H1 (cell line): ENCODE results near the gene ANK2. TPM values are rescaled to one million over a fixed set of nuclear protein-coding genes. Genes with fewer than 3 reads are reported as not detected.

ENCODE experiments used
- CTCF ChIA-PET: fragments of 300-600 bp; sonication (Branson Sonifier 250); formaldehyde crosslinking; loops from one replicate; lab custom pipeline; 2021; ENCODE audit not compliant: partially characterized antibody; lab: Charles Lee
- POLR2A ChIA-PET: fragments of 300-600 bp; sonication (Branson Sonifier 250); formaldehyde crosslinking; loops from one replicate; lab custom pipeline; 2021; ENCODE audit warnings: inconsistent platforms; ENCODE audit not compliant: partially characterized antibody; lab: Charles Lee
- DNase-seq, 2 experiments: peaks; one replicate each; pipeline versions ENCODE4 v3.0.0 to v3.0.0-alpha.2; 2010 to 2022; ENCODE audit warnings: low spot score in 2 of 2, low read depth in 1 of 2, mixed read lengths in 1 of 2
- FAIRE-seq: peaks from 2 replicates; lab custom pipeline; 2011; peaks lifted over from hg19 to GRCh38; lab: Jason Lieb, UNC
- H2AFZ ChIP-seq: 2 replicates; pipeline ENCODE4 v1.8.1; 2012; ENCODE audit warnings: low read length, inconsistent platforms
- H2AK5ac ChIP-seq: 2 replicates; pipeline ENCODE4 v1.6.1; 2013; ENCODE audit warnings: low read depth, low read length
- H2BK120ac ChIP-seq: replicated peaks from 2 replicates; pipeline ENCODE3; 2013; ENCODE audit warnings: low read depth, low read length, inconsistent platforms
- H2BK12ac ChIP-seq: 2 replicates; pipeline ENCODE4 v1.6.1; 2013; ENCODE audit warnings: low read depth, low read length
- H2BK15ac ChIP-seq: 2 replicates; pipeline ENCODE4 v1.6.1; 2013; ENCODE audit warnings: low read length
- H2BK20ac ChIP-seq: 2 replicates; pipeline ENCODE4 v1.6.1; 2013; ENCODE audit warnings: low read length
- H2BK5ac ChIP-seq: 2 replicates; pipeline ENCODE4 v1.6.1; 2013; ENCODE audit warnings: low read depth, low read length
- H3K14ac ChIP-seq: 2 replicates; pipeline ENCODE4 v1.6.1; 2013; ENCODE audit warnings: inconsistent platforms; ENCODE audit not compliant: insufficient read length
- H3K18ac ChIP-seq: 2 replicates; pipeline ENCODE4 v1.6.1; 2013; ENCODE audit warnings: low read length; ENCODE audit errors: extremely low read depth
- H3K23ac ChIP-seq: 2 replicates; pipeline ENCODE4 v1.6.1; 2013; ENCODE audit warnings: inconsistent platforms; ENCODE audit not compliant: insufficient read length
- H3K23me2 ChIP-seq: 2 replicates; pipeline ENCODE4 v1.6.1; 2013; ENCODE audit warnings: low read depth, low read length
- H3K27ac ChIP-seq: 2 replicates; pipeline ENCODE4 v1.6.1; 2011; ENCODE audit warnings: low read depth, low read length, inconsistent platforms
- H3K27me3 ChIP-seq, 4 experiments: replicated peaks in 1 of 4; 1 replicate in 1 of 4; 2 replicates in 3 of 4; pipeline versions ENCODE4 v1.6.1 to v1.8.1; 2011 to 2013; ENCODE audit warnings: low read length in 3 of 4, mild to moderate bottlenecking in 3 of 4, inconsistent platforms in 2 of 4, mixed read lengths in 2 of 4, moderate library complexity in 1 of 4; ENCODE audit not compliant: control insufficient read depth in 3 of 4, insufficient read depth in 3 of 4; ENCODE audit errors: extremely low read depth in 1 of 4
- H3K36me3 ChIP-seq, 4 experiments: 2 replicates each; pipeline versions ENCODE4 v1.6.1 to v1.8.1; 2011 to 2013; ENCODE audit warnings: mild to moderate bottlenecking in 4 of 4, low read length in 3 of 4, moderate library complexity in 2 of 4, control low read depth in 1 of 4, inconsistent platforms in 1 of 4; ENCODE audit not compliant: insufficient read depth in 4 of 4, control insufficient read depth in 2 of 4
- H3K4ac ChIP-seq: replicated peaks from 2 replicates; pipeline ENCODE3; 2013; ENCODE audit warnings: low read length, low read depth, mixed read lengths, inconsistent platforms; ENCODE audit not compliant: insufficient read length
- H3K4me1 ChIP-seq, 4 experiments: replicated peaks in 1 of 4; 1 replicate in 1 of 4; 2 replicates in 3 of 4; pipeline versions ENCODE4 v1.6.1 to v1.8.1; 2011 to 2013; ENCODE audit warnings: low read length in 3 of 4, inconsistent platforms in 2 of 4, mixed read lengths in 1 of 4; ENCODE audit not compliant: insufficient read depth in 4 of 4, control insufficient read depth in 3 of 4
- H3K4me2 ChIP-seq, 2 experiments: 2 replicates each; pipeline versions ENCODE4 v1.6.1 to v1.8.1; 2011 to 2013; ENCODE audit warnings: low read depth in 2 of 2, low read length in 2 of 2, control low read depth in 1 of 2, inconsistent platforms in 1 of 2, mild to moderate bottlenecking in 1 of 2; ENCODE audit not compliant: insufficient read depth in 1 of 2
- H3K4me3 ChIP-seq, 4 experiments: fragments of 200-600, 300-600 bp in 1 of 4; sonication (generic), shearing (Covaris generic), sonication (Bioruptor Twin) in 1 of 4; 2 replicates each; pipeline versions ENCODE4 v1.5.1 to v1.8.1; 2011 to 2016; ENCODE audit warnings: low read length in 4 of 4, low read depth in 3 of 4, control low read depth in 2 of 4, inconsistent platforms in 2 of 4, mild to moderate bottlenecking in 2 of 4, mixed read lengths in 1 of 4, moderate library complexity in 1 of 4; ENCODE audit not compliant: insufficient read depth in 2 of 4; ENCODE audit errors: extremely low read depth in 1 of 4
- H3K56ac ChIP-seq: replicated peaks from 2 replicates; pipeline ENCODE3; 2013; ENCODE audit warnings: low read depth, mild to moderate bottlenecking, mixed read lengths, low read length, inconsistent platforms; ENCODE audit not compliant: insufficient read length
- H3K79me1 ChIP-seq: 2 replicates; pipeline ENCODE4 v1.6.1; 2013; ENCODE audit warnings: low read depth, low read length, control low read depth
- H3K79me2 ChIP-seq, 2 experiments: 2 replicates each; pipeline versions ENCODE4 v1.6.1 to v1.8.1; 2012 to 2013; ENCODE audit warnings: low read length in 2 of 2, mild to moderate bottlenecking in 2 of 2, inconsistent platforms in 1 of 2; ENCODE audit not compliant: insufficient read depth in 2 of 2, control insufficient read depth in 1 of 2
- H3K9ac ChIP-seq, 4 experiments: replicated peaks in 1 of 4; 1 replicate in 1 of 4; 2 replicates in 3 of 4; pipeline versions ENCODE4 v1.6.1 to v1.8.1; 2011 to 2013; ENCODE audit warnings: low read depth in 3 of 4, low read length in 3 of 4, control low read depth in 2 of 4, mild to moderate bottlenecking in 2 of 4, moderate library complexity in 2 of 4, inconsistent platforms in 1 of 4; ENCODE audit errors: extremely low read depth in 1 of 4
- H3K9me3 ChIP-seq, 2 experiments: 2 replicates each; pipeline versions ENCODE4 v1.6.1 to v1.8.1; 2012 to 2013; ENCODE audit warnings: mild to moderate bottlenecking in 2 of 2, moderate library complexity in 2 of 2, control low read depth in 1 of 2, inconsistent platforms in 1 of 2, low read depth in 1 of 2, low read length in 1 of 2, mixed read lengths in 1 of 2; ENCODE audit not compliant: insufficient read depth in 2 of 2
- H4K20me1 ChIP-seq, 2 experiments: replicated peaks in 1 of 2; 2 replicates each; pipeline versions ENCODE3 to v1.8.1; 2011 to 2013; ENCODE audit warnings: inconsistent platforms in 2 of 2, low read length in 2 of 2, mild to moderate bottlenecking in 1 of 2; ENCODE audit not compliant: insufficient read depth in 2 of 2, control insufficient read depth in 1 of 2
- H4K5ac ChIP-seq: 2 replicates; pipeline ENCODE4 v1.6.1; 2013; ENCODE audit warnings: low read length, low read depth, mixed read lengths, inconsistent platforms; ENCODE audit not compliant: insufficient read length
- H4K8ac ChIP-seq: 2 replicates; pipeline ENCODE4 v1.8.0; 2013; ENCODE audit warnings: mild to moderate bottlenecking, moderate library complexity, low read length, inconsistent platforms; ENCODE audit not compliant: insufficient read depth; ENCODE audit errors: extremely low read depth
- H4K91ac ChIP-seq: replicated peaks from 2 replicates; pipeline ENCODE3; 2013; ENCODE audit warnings: low read length, mixed read lengths, inconsistent platforms; ENCODE audit not compliant: insufficient read length
- CREB1 ChIP-seq: IDR thresholded peaks from 2 replicates; pipeline ENCODE4 v1.6.1; 2012; ENCODE audit warnings: inconsistent platforms
- CTBP2 ChIP-seq: IDR thresholded peaks from 2 replicates; pipeline ENCODE4 v1.7.0; 2011; ENCODE audit warnings: borderline replicate concordance, mild to moderate bottlenecking, moderate library complexity, mixed read lengths, low read length; ENCODE audit not compliant: insufficient read depth, insufficient read length
- EZH2 ChIP-seq: fragments of 200-600 bp; sonication (generic); IDR thresholded peaks from 2 replicates; pipeline ENCODE4 v1.7.1; 2012; ENCODE audit warnings: low read depth, mild to moderate bottlenecking, moderate library complexity, low read length, inconsistent platforms; ENCODE audit not compliant: severe bottlenecking
- GABPA ChIP-seq: IDR thresholded peaks from 2 replicates; pipeline ENCODE4 v1.6.1; 2011; ENCODE audit warnings: mild to moderate bottlenecking, low read length, moderate library complexity, borderline replicate concordance; ENCODE audit not compliant: insufficient read depth
- HDAC2 ChIP-seq, 2 experiments: fragments of 300-600 bp in 1 of 2; sonication (generic) in 1 of 2; IDR thresholded peaks; 2 replicates each; pipeline ENCODE4 v1.6.1; 2011 to 2012; ENCODE audit warnings: low read depth in 2 of 2, low read length in 2 of 2, mild to moderate bottlenecking in 2 of 2, moderate library complexity in 2 of 2, borderline replicate concordance in 1 of 2, inconsistent platforms in 1 of 2
- RAD21 ChIP-seq, 2 experiments: IDR thresholded peaks in 1 of 2; conservative IDR thresholded peaks in 1 of 2; 2 replicates each; pipeline ENCODE4 v1.6.1; 2011; ENCODE audit warnings: low read depth in 2 of 2, low read length in 2 of 2, improper control_type of control experiment in 1 of 2, inconsistent platforms in 1 of 2, mild to moderate bottlenecking in 1 of 2, moderate library complexity in 1 of 2
- SIN3A ChIP-seq, 2 experiments: IDR thresholded peaks in 1 of 2; conservative IDR thresholded peaks in 1 of 2; 2 replicates each; pipeline ENCODE4 v1.6.1; 2011 to 2012; ENCODE audit warnings: low read length in 2 of 2, improper control_type of control experiment in 1 of 2, low read depth in 1 of 2, mild to moderate bottlenecking in 1 of 2
- TAF1 ChIP-seq: IDR thresholded peaks from 2 replicates; pipeline ENCODE4 v1.6.1; 2011; ENCODE audit warnings: mild to moderate bottlenecking, low read depth, low read length
- TAF7 ChIP-seq: optimal IDR thresholded peaks from 2 replicates; pipeline ENCODE3; 2011; ENCODE audit warnings: low read depth, mild to moderate bottlenecking, inconsistent platforms, low read length, moderate library complexity, borderline replicate concordance
- USF2 ChIP-seq: IDR thresholded peaks from 2 replicates; pipeline ENCODE4 v1.6.1; 2011; ENCODE audit warnings: low read length, improper control_type of control experiment
- YY1 ChIP-seq: IDR thresholded peaks from 2 replicates; pipeline ENCODE4 v1.6.1; 2011; ENCODE audit warnings: low read depth, mild to moderate bottlenecking, low read length
- WGBS, 2 experiments: shearing (Covaris generic) in 1 of 2; methylation state at CpG; one replicate each; pipeline versions ENCODE4 v1.1.6 to v1.1.7; 2013 to 2015; ENCODE audit warnings: low lambda C conversion rate in 2 of 2, mixed read lengths in 2 of 2, inconsistent platforms in 1 of 2, low coverage in 1 of 2, missing lambda C conversion rate in 1 of 2; ENCODE audit not compliant: insufficient replicate concordance in 2 of 2, insufficient coverage in 1 of 2, insufficient read length in 1 of 2; ENCODE audit errors: extremely low coverage in 1 of 2, missing lambda C conversion rate in 1 of 2; 5-methylcytosine and 5-hydroxymethylcytosine counted together
- polyA plus RNA-seq, 7 experiments: library from polyadenylated mRNA; depleted of rRNA in 3 of 7; stranded (reverse) in 5 of 7; unstranded in 2 of 7; fragments of >200 nt in 5 of 7; fragments of 200-250 nt in 2 of 7; gene quantifications; 1 replicate in 5 of 7; 2 replicates in 1 of 7; 4 replicates in 1 of 7; pipeline versions ENCODE4 v1.2.1 to v1.2.3, GENCODE V29; 2011 to 2013; ENCODE audit warnings: missing spikeins in 2 of 7, mixed read lengths in 2 of 7
- total RNA-seq: library from RNA; stranded (reverse); fragmentation: NEBNext Ultra II Directional; extraction: Animal tissue kit (Norgen Biotek cat#: 25700); gene quantifications from 2 replicates; pipeline ENCODE4 v1.2.1, GENCODE V29; 2021

The ANK2 gene
- total and polyA plus RNA-seq, 2 of the 8 experiments (the other 6 are each of a cell fraction or from before 2014, with no cell fraction given), result 14.2 to 35.1 TPM

DNA sequence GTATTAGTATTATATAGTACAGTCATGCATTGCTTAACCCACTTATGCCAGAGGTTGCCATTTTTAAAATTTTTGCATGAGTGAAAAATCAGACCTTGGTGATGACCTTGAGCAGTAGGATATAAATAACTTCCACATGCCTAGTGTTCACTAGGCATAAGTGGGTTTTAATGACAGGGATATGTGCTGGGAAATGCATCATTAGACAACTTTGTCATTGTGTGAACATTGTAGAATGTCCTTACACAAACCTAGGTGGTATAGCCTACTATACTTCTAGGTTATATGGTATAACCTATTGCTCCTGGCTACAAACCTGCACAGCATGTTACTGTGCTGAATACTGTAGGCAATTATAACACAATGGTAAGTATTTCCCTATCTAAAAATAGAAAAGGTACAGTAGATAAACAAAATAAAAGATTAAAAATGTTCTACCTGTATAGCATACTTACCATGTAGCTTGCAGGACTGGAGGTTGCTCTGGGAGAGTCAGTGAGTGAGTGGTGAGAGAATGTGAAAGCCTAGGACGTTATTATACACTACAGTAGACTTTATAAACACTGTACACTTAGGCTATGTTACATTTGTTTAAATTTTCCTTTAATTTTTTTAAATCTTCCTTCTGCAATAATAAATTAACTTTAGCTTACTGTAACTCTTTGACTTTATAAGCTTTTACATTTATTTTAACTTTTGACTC is 326.7 kb downstream of the ANK2 start:
- Histone ChIP-seq H2BK20ac (no peak overlapping the region), H2BK15ac (no peak overlapping the region), H3K4me3 (no peak overlapping the region), H3K23me2 (no peaks in the 10 kb centered on the region), H3K27me3 (no peaks in the 10 kb centered on the region), H3K4ac (no peak overlapping the region), H4K5ac (no peak overlapping the region), H3K79me2 (no peaks in the 10 kb centered on the region), H3K36me3 (peaks cover 10 to 66% (median 30%) of the 10 kb centered on the region in 4 experiments; a peak in 7 of 8 replicates), H3K4me2 (no peak overlapping the region), H3K9ac (no peak overlapping the region), H2BK12ac (no peak overlapping the region), H2AK5ac (no peak overlapping the region), H2AFZ (no peak overlapping the region), H3K18ac (no peak overlapping the region), H2BK120ac (no peak overlapping the region), H3K56ac (no peak overlapping the region), H3K27ac (no peak overlapping the region), H2BK5ac (no peak overlapping the region), H3K4me1 (no peaks in the 10 kb centered on the region), H4K91ac (no peak overlapping the region), H3K23ac (no peak overlapping the region), H3K79me1 (no peaks in the 10 kb centered on the region), H3K14ac (no peak overlapping the region), H4K20me1 (no peaks in the 10 kb centered on the region), H4K8ac (no peak overlapping the region), H3K9me3 (no peaks in the 10 kb centered on the region)
- DNase-seq, result no peak
- 88% methylated on average over 1 of the region's 1 CpG; no CpG with 5 or more reads in 1 of the 2 experiments for WGBS, 2 experiments
- ChIA-PET CTCF (no interaction called here), POLR2A (no interaction called here)
- FAIRE-seq, result no peak
- TF ChIP-seq SIN3A (conservative IDR thresholded peaks at IDR 0.05 in 1 of 2, IDR thresholded peaks at IDR 0.05 in 1 of 2; ENCODE audit: low read depth in 1 of 2, low read length in 2 of 2) (no peak), RAD21 (IDR thresholded peaks at IDR 0.05 in 1 of 2, conservative IDR thresholded peaks at IDR 0.05 in 1 of 2; ENCODE audit: low read depth in 2 of 2, low read length in 2 of 2) (no peak), YY1 (no peak), USF2 (no peak), CTBP2 (no peak), HDAC2 (IDR thresholded peaks at IDR 0.05; ENCODE audit: borderline replicate concordance in 1 of 2, low read depth in 2 of 2, low read length in 2 of 2) (no peak), TAF1 (no peak), EZH2 (no peak), TAF7 (no peak), CREB1 (no peak), GABPA (no peak)
